IMR-90 (cell line): ENCODE results near the gene ZNF311. TPM values are rescaled to one million over a fixed set of nuclear protein-coding genes. Genes with fewer than 3 reads are reported as not detected.

Source experiments
- ATAC-seq: fragments of 200-7000 bp; cut with Tn5 transposase; 2 replicates; pipeline ENCODE4 v1.9.1; 2020; ENCODE audit warnings: low read depth, mild to moderate bottlenecking, moderate library complexity
- BruUV-seq: library from RNA; stranded (reverse); fragments of 400-500 nt; replicated peaks from 2 replicates; lab custom pipeline; 2021; lab: Mats Ljungman, UMichigan
- CTCF ChIA-PET: fragments of 300-600 bp; formaldehyde crosslinking; extraction: SDS; loops from one replicate; lab custom pipeline; 2021; ENCODE audit warnings: antibody characterized with exemption; lab: Yijun Ruan, JAX
- POLR2A ChIA-PET: fragments of 300-600 bp; sonication (Branson Sonifier 250); formaldehyde crosslinking; loops from one replicate; lab custom pipeline; 2022; ENCODE audit warnings: antibody characterized with exemption; ENCODE audit not compliant: unreplicated experiment; lab: Charles Lee
- DNase-seq: peaks from one replicate; pipeline ENCODE4 v3.0.0; 2013
- H2AFZ ChIP-seq: replicated peaks from 2 replicates; pipeline ENCODE3; 2013; ENCODE audit warnings: low read length, mild to moderate bottlenecking; ENCODE audit not compliant: poor library complexity
- H2AK5ac ChIP-seq: 2 replicates; pipeline ENCODE4 v1.6.1; 2013; ENCODE audit warnings: low read depth, low read length, inconsistent platforms
- H2AK9ac ChIP-seq: replicated peaks from 2 replicates; pipeline ENCODE3; 2013; ENCODE audit warnings: mild to moderate bottlenecking, low read depth, low read length, moderate library complexity; ENCODE audit not compliant: poor library complexity
- H2BK120ac ChIP-seq: 2 replicates; pipeline ENCODE4 v1.6.1; 2013; ENCODE audit warnings: low read depth, low read length, inconsistent platforms
- H2BK15ac ChIP-seq: 3 replicates; pipeline ENCODE4 v1.6.1; 2013; ENCODE audit warnings: low read depth, low read length, inconsistent platforms
- H2BK20ac ChIP-seq: 2 replicates; pipeline ENCODE4 v1.6.1; 2013; ENCODE audit warnings: low read depth, mild to moderate bottlenecking, inconsistent platforms, low read length, moderate library complexity
- H2BK5ac ChIP-seq: 2 replicates; pipeline ENCODE4 v1.6.1; 2013; ENCODE audit warnings: mild to moderate bottlenecking, low read depth, low read length, inconsistent platforms; ENCODE audit not compliant: poor library complexity, severe bottlenecking
- H3K14ac ChIP-seq: replicated peaks from 2 replicates; pipeline ENCODE4 v1.6.1; 2013; ENCODE audit warnings: low read depth, low read length, inconsistent platforms
- H3K18ac ChIP-seq: 2 replicates; pipeline ENCODE4 v1.6.1; 2013; ENCODE audit warnings: low read depth, low read length, control low read depth
- H3K23ac ChIP-seq: 2 replicates; pipeline ENCODE4 v1.6.1; 2013; ENCODE audit warnings: low read depth, low read length, inconsistent platforms
- H3K27ac ChIP-seq: 2 replicates; pipeline ENCODE4 v1.5.1; 2013; ENCODE audit warnings: mild to moderate bottlenecking, control low read depth, low read length; ENCODE audit not compliant: insufficient read depth
- H3K27me3 ChIP-seq: 2 replicates; pipeline ENCODE4 v1.6.1; 2013; ENCODE audit warnings: low read length; ENCODE audit not compliant: control insufficient read depth, insufficient read depth
- H3K36me3 ChIP-seq: 2 replicates; pipeline ENCODE4 v1.6.1; 2013; ENCODE audit warnings: low read length, mixed read lengths; ENCODE audit not compliant: control insufficient read depth, insufficient read depth
- H3K4ac ChIP-seq: 2 replicates; pipeline ENCODE4 v1.6.1; 2013; ENCODE audit warnings: low read depth, low read length, inconsistent platforms
- H3K4me1 ChIP-seq: 2 replicates; pipeline ENCODE4 v1.6.1; 2013; ENCODE audit warnings: low read length, mixed read lengths; ENCODE audit not compliant: control insufficient read depth, insufficient read depth
- H3K4me2 ChIP-seq: 2 replicates; pipeline ENCODE4 v1.6.1; 2013; ENCODE audit warnings: low read depth, mild to moderate bottlenecking, control low read depth, low read length, moderate library complexity
- H3K4me3 ChIP-seq: 2 replicates; pipeline ENCODE4 v1.5.1; 2013; ENCODE audit warnings: low read depth, mild to moderate bottlenecking, control low read depth, low read length, moderate library complexity; ENCODE audit not compliant: insufficient read depth
- H3K56ac ChIP-seq: 2 replicates; pipeline ENCODE4 v1.6.1; 2013; ENCODE audit warnings: low read length, inconsistent platforms; ENCODE audit not compliant: insufficient read depth; ENCODE audit errors: extremely low read depth
- H3K79me1 ChIP-seq, 2 experiments: 2 replicates each; pipeline ENCODE4 v1.6.1; 2013; ENCODE audit warnings: low read length in 2 of 2, inconsistent platforms in 1 of 2, low read depth in 1 of 2
- H3K9ac ChIP-seq: 2 replicates; pipeline ENCODE4 v1.6.1; 2013; ENCODE audit warnings: low read depth, low read length, control low read depth
- H3K9me1 ChIP-seq: 2 replicates; pipeline ENCODE4 v1.6.1; 2013; ENCODE audit warnings: low read length, inconsistent platforms; ENCODE audit not compliant: insufficient read depth
- H3K9me3 ChIP-seq: 2 replicates; pipeline ENCODE4 v1.6.1; 2013; ENCODE audit warnings: low read length; ENCODE audit not compliant: control insufficient read depth, insufficient read depth
- H4K20me1 ChIP-seq: 2 replicates; pipeline ENCODE4 v1.6.1; 2013; ENCODE audit warnings: low read length, inconsistent platforms; ENCODE audit not compliant: insufficient read depth
- H4K5ac ChIP-seq: 2 replicates; pipeline ENCODE4 v1.6.1; 2013; ENCODE audit warnings: mild to moderate bottlenecking, low read depth, low read length, control low read depth
- H4K8ac ChIP-seq, 2 experiments: 2 replicates each; pipeline ENCODE4 v1.6.1; 2013; ENCODE audit warnings: low read depth in 2 of 2, low read length in 2 of 2, control low read depth in 1 of 2, inconsistent platforms in 1 of 2
- H4K91ac ChIP-seq: 2 replicates; pipeline ENCODE4 v1.6.1; 2013; ENCODE audit warnings: low read depth, low read length, inconsistent platforms; ENCODE audit not compliant: insufficient read depth
- CEBPB ChIP-seq: IDR thresholded peaks from 2 replicates; pipeline ENCODE4 v1.6.1; 2012; ENCODE audit warnings: low read depth, low read length, improper control_type of control experiment
- MAFK ChIP-seq: IDR thresholded peaks from 2 replicates; pipeline ENCODE4 v1.6.1; 2012; ENCODE audit warnings: low read depth, low read length, improper control_type of control experiment
- MAZ ChIP-seq: IDR thresholded peaks from 2 replicates; pipeline ENCODE4 v1.6.1; 2012; ENCODE audit warnings: low read depth, mild to moderate bottlenecking, low read length, improper control_type of control experiment, moderate library complexity, borderline replicate concordance
- MXI1 ChIP-seq: IDR thresholded peaks from 2 replicates; pipeline ENCODE4 v1.6.1; 2012; ENCODE audit warnings: low read depth, mild to moderate bottlenecking, low read length, moderate library complexity, borderline replicate concordance
- POLR2A ChIP-seq: IDR thresholded peaks from 2 replicates; pipeline ENCODE4 v1.6.1; 2012; ENCODE audit warnings: mild to moderate bottlenecking, low read depth, low read length
- RAD21 ChIP-seq: IDR thresholded peaks from 2 replicates; pipeline ENCODE4 v1.6.1; 2012; ENCODE audit warnings: low read length, improper control_type of control experiment
- RFX5 ChIP-seq: IDR thresholded peaks from 2 replicates; pipeline ENCODE4 v1.8.0; 2012; ENCODE audit warnings: low read depth, mild to moderate bottlenecking, low read length, moderate library complexity
- SMC3 ChIP-seq: fragments of 150-350 bp; IDR thresholded peaks from 2 replicates; pipeline ENCODE4 v1.6.1; 2016; ENCODE audit warnings: low read depth, mild to moderate bottlenecking, antibody characterized with exemption, low read length, moderate library complexity
- WGBS, 2 experiments: methylation state at CpG; one replicate each; pipeline versions ENCODE4 v1.1.5 to v1.1.7; 2013; ENCODE audit warnings: missing lambda C conversion rate in 2 of 2; ENCODE audit not compliant: insufficient read length in 1 of 2; ENCODE audit errors: extremely low coverage in 2 of 2; 5-methylcytosine and 5-hydroxymethylcytosine counted together
- dilution Hi-C: fragments of 300-500 bp; cut with HindIII; formaldehyde crosslinking; loops from one replicate; pipeline ENCODE4 v1.14.3; 2018; ENCODE audit warnings: low sequenced_read_pairs; ENCODE audit not compliant: unreplicated experiment
- in situ Hi-C: fragments of 300-500 bp; cut with MboI; formaldehyde crosslinking; loops from 3 replicates; pipeline ENCODE4 v1.14.3; 2019; ENCODE audit warnings: low sequenced_read_pairs, inconsistent platforms, mixed read lengths
- intact Hi-C: fragments of 100-400 bp; cut with micrococcal nuclease; formaldehyde crosslinking; loops from 2 replicates; pipeline ENCODE4 v1.10.0; 2022
- polyA plus RNA-seq, 3 experiments: library from polyadenylated mRNA; depleted of rRNA; stranded (reverse); fragments of >200 nt; gene quantifications; 2 replicates each; pipeline ENCODE4 v1.2.3, GENCODE V29; 2012; ENCODE audit warnings: low replicate concordance in 1 of 3
- total RNA-seq: library from RNA; depleted of rRNA; stranded (reverse); fragments of >200 nt; gene quantifications from 2 replicates; pipeline ENCODE4 v1.2.3, GENCODE V29; 2012
- TF ChIP-seq, protein P1 (sequence below): conservative IDR thresholded peaks from 2 replicates; pipeline ENCODE4 v1.5.1; 2012; ENCODE audit warnings: mild to moderate bottlenecking, low read depth, low read length, improper control_type of control experiment

The ZNF311 gene
- total and polyA plus RNA-seq, 2 of the 4 experiments (the other 2 are of a cell fraction) = 0.34 to 0.36 TPM

DNA sequence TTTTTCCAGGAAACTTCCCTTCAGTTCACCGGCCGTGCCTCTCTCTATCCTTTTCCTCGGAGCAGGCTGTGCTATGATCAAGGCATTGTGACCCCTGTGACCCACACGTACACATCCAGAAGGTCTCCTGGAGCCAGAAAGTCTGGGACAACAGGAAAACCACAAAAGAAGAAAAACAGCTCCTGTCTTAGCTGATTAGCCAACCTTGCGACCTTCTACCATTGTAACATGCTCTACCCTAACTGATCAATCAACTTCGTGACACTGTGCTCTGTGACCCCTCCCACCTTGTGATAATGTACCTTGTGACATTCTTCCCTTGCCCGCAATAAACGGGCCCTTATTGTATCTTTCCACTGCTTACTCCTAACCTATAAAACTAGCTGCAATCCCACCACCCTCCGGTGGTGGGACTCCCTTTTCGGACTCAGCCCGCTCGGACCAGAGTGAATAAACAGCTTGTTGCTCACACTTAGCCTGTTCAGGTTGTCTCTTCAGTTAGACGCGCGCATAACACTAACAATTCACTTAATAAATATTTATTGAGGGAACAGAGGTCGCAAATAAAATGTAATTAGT is 24.2 kb downstream of the ZNF311 start:
- Histone ChIP-seq H3K79me1 (no peaks in the 10 kb centered on the region), H2AK9ac (no peak overlapping the region), H3K4me1 (peaks cover 2% of the 10 kb centered on the region; the same call in 1 of the 2 replicates), H3K4me3 (peak overlapping the region; percentile 44), H3K4me2 (peak overlapping the region; percentile 81), H4K20me1 (no peaks in the 10 kb centered on the region; the same call in 1 of the 2 replicates), H4K91ac (peak overlapping the region; percentile 17; the same call in 1 of the 2 replicates), H2BK120ac (peak overlapping the region; percentile 55), H3K23ac (peak overlapping the region; percentile 62; the same call in 1 of the 2 replicates), H3K4ac (peak overlapping the region; percentile 40; the same call in 1 of the 2 replicates), H4K5ac (no peak overlapping the region), H2BK15ac (0 out of 3 replicates have a peak overlapping the region, but pooled peaks have one; percentile 13), H2BK5ac (peak overlapping the region; percentile 19), H4K8ac (peak overlapping the region; percentile 38 to 73; a peak in 3 of 4 replicates), H3K18ac (no peak overlapping the region), H3K27ac (no peak overlapping the region), H3K9me3 (no peaks in the 10 kb centered on the region), H3K14ac (peak overlapping the region; percentile 59; the same call in 1 of the 2 replicates), H3K27me3 (no peaks in the 10 kb centered on the region; the same call in 1 of the 2 replicates), H3K56ac (no peak overlapping the region), H3K36me3 (no peaks in the 10 kb centered on the region), H3K9me1 (no peaks in the 10 kb centered on the region), H2AK5ac (no peak overlapping the region), H2AFZ (peak overlapping the region; percentile 90), H2BK20ac (no peak overlapping the region; the same call in 1 of the 2 replicates), H3K9ac (0 out of 2 replicates have a peak overlapping the region, but pooled peaks have one; percentile 8)
- in situ Hi-C loops = no loop called here
- ATAC-seq (peak; percentile 65), DNase-seq (peak; percentile 77)
- dilution Hi-C loops = no loop called here
- WGBS, 2 experiments = 0% methylated on average over 1 of the region's 16 CpGs; no CpG with 5 or more reads in 1 of the 2 experiments
- ChIA-PET POLR2A (no interaction called here), CTCF (interaction anchor here (0.9 kb wide), 1 partner anchor 1822 kb away, joined by 3 read pairs; no protein-coding TSS in a partner anchor)
- intact Hi-C loops = loop anchor here (1.0 to 5.0 kb wide), 6 partner anchors 28 to 192 kb away; no protein-coding TSS in a partner anchor
- TF ChIP-seq MXI1 = no peak
- TF ChIP-seq RAD21 = peak; percentile 36
- TF ChIP-seq RFX5 = no peak
- no peak for TF ChIP-seq CEBPB
- peak; percentile 4; the same call in 1 of the 2 replicates for TF ChIP-seq SMC3
- no peak for TF ChIP-seq MAZ
- no peak for TF ChIP-seq POLR2A
- TF ChIP-seq, protein P1, sequence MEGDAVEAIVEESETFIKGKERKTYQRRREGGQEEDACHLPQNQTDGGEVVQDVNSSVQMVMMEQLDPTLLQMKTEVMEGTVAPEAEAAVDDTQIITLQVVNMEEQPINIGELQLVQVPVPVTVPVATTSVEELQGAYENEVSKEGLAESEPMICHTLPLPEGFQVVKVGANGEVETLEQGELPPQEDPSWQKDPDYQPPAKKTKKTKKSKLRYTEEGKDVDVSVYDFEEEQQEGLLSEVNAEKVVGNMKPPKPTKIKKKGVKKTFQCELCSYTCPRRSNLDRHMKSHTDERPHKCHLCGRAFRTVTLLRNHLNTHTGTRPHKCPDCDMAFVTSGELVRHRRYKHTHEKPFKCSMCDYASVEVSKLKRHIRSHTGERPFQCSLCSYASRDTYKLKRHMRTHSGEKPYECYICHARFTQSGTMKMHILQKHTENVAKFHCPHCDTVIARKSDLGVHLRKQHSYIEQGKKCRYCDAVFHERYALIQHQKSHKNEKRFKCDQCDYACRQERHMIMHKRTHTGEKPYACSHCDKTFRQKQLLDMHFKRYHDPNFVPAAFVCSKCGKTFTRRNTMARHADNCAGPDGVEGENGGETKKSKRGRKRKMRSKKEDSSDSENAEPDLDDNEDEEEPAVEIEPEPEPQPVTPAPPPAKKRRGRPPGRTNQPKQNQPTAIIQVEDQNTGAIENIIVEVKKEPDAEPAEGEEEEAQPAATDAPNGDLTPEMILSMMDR = peak; percentile 43
- TF ChIP-seq MAFK = no peak
- no TSS peak for BruUV-seq
